OCI-LY1 (cell line): ENCODE data around the gene TBC1D4.

Experiments used
- H2AFZ ChIP-seq: fragments of 200-600 bp; sonication (generic), shearing (Covaris generic); 2 replicates; pipeline ENCODE4 v1.6.0; 2014; ENCODE audit warnings: antibody characterized with exemption, mild to moderate bottlenecking, low read length
- H3F3A ChIP-seq: fragments of 200-600 bp; sonication (generic), shearing (Covaris generic); 2 replicates; pipeline ENCODE4 v1.6.0; 2014; ENCODE audit warnings: mild to moderate bottlenecking, antibody characterized with exemption, low read length, moderate library complexity; ENCODE audit not compliant: insufficient read depth
- H3K27ac ChIP-seq: fragments of 200-600 bp; sonication (generic); 2 replicates; pipeline ENCODE4 v1.5.1; 2014; ENCODE audit warnings: low read length, mixed run types, mild to moderate bottlenecking, low read depth; ENCODE audit not compliant: poor library complexity, severe bottlenecking
- H3K27me3 ChIP-seq: fragments of 200-600 bp; sonication (generic); 2 replicates; pipeline ENCODE4 v1.6.0; 2014; ENCODE audit warnings: antibody characterized with exemption, mild to moderate bottlenecking, low read length, moderate library complexity; ENCODE audit not compliant: insufficient read depth
- H3K36me3 ChIP-seq: fragments of 200-600 bp; sonication (generic); 2 replicates; pipeline ENCODE4 v1.6.1; 2014; ENCODE audit warnings: mild to moderate bottlenecking, antibody characterized with exemption, low read length, moderate library complexity, mixed read lengths; ENCODE audit not compliant: insufficient read depth
- H3K4me1 ChIP-seq: fragments of 200-600 bp; sonication (generic); 2 replicates; pipeline ENCODE4 v1.5.1; 2014; ENCODE audit warnings: mild to moderate bottlenecking, low read length, moderate library complexity; ENCODE audit not compliant: insufficient read depth, severe bottlenecking
- H3K4me2 ChIP-seq: fragments of 200-600 bp; sonication (generic), shearing (Covaris generic); 2 replicates; pipeline ENCODE4 v1.6.1; 2014; ENCODE audit warnings: low read length
- H3K4me3 ChIP-seq: fragments of 200-600 bp; sonication (generic); 2 replicates; pipeline ENCODE4 v1.5.1; 2014; ENCODE audit warnings: low read length, low read depth, mild to moderate bottlenecking, mixed read lengths; ENCODE audit not compliant: poor library complexity, severe bottlenecking
- H3K79me2 ChIP-seq: fragments of 200-600 bp; shearing (Covaris generic); 2 replicates; pipeline ENCODE4 v1.6.1; 2016; ENCODE audit warnings: mixed run types, low read length, mixed read lengths; ENCODE audit not compliant: insufficient read depth
- H3K9ac ChIP-seq: fragments of 200-600 bp; sonication (generic), shearing (Covaris generic); 2 replicates; pipeline ENCODE4 v1.6.1; 2014; ENCODE audit warnings: mild to moderate bottlenecking, low read length, mixed read lengths
- H3K9me2 ChIP-seq: fragments of 200-600 bp; sonication (generic), shearing (Covaris generic); 2 replicates; pipeline ENCODE4 v1.6.1; 2014; ENCODE audit warnings: low read depth, mild to moderate bottlenecking, low read length, mixed read lengths
- H3K9me3 ChIP-seq: fragments of 200-600 bp; shearing (Covaris generic); 2 replicates; pipeline ENCODE4 v1.6.1; 2014; ENCODE audit warnings: low read length, mixed read lengths
- H4K20me1 ChIP-seq: fragments of 200-600 bp; sonication (generic), shearing (Covaris generic); 2 replicates; pipeline ENCODE4 v1.6.0; 2016; ENCODE audit warnings: mild to moderate bottlenecking, low read length; ENCODE audit not compliant: insufficient read depth
- CTCF ChIP-seq: fragments of 200-600 bp; sonication (generic), shearing (Covaris generic); IDR thresholded peaks from 2 replicates; pipeline ENCODE4 v1.5.1; 2017; ENCODE audit warnings: mild to moderate bottlenecking, antibody characterized with exemption, low read length, moderate library complexity, mixed read lengths
- EZH2 ChIP-seq: fragments of 200-600 bp; sonication (generic), shearing (Covaris generic); IDR thresholded peaks from 2 replicates; pipeline ENCODE4 v1.8.0; 2017; ENCODE audit warnings: borderline replicate concordance, mixed run types, mild to moderate bottlenecking, antibody characterized with exemption, low read length, moderate library complexity, mixed read lengths

The TBC1D4 gene

GRCh38 chr13:75256922-75257321 is 225.0 kb downstream of the TBC1D4 start:
- Histone ChIP-seq H3K4me2 (no peak overlapping the region), H3K9me3 (no peaks in the 10 kb centered on the region), H3K27ac (no peak overlapping the region), H3K9ac (no peak overlapping the region), H2AFZ (no peak overlapping the region), H3K79me2 (no peaks in the 10 kb centered on the region), H3F3A (no peaks in the 10 kb centered on the region), H3K9me2 (no peaks in the 10 kb centered on the region), H3K4me3 (no peak overlapping the region), H3K27me3 (no peaks in the 10 kb centered on the region), H3K4me1 (no peaks in the 10 kb centered on the region), H4K20me1 (no peaks in the 10 kb centered on the region), H3K36me3 (no peaks in the 10 kb centered on the region)
- no peak for TF ChIP-seq EZH2
- TF ChIP-seq CTCF, result no peak

GRCh38 chr13:75255653-75256052 is 226.3 kb downstream of the TBC1D4 start:
- no peak overlapping the region for H3K27ac ChIP-seq
- TF ChIP-seq EZH2, result no peak
- TF ChIP-seq CTCF, result no peak
- H3K9me2 ChIP-seq, result no peaks in the 10 kb centered on the region
- H3K79me2 ChIP-seq, result no peaks in the 10 kb centered on the region
- H3K27me3 ChIP-seq, result no peaks in the 10 kb centered on the region
- H3K9me3 ChIP-seq, result no peaks in the 10 kb centered on the region
- no peak overlapping the region for H3K4me3 ChIP-seq
- H4K20me1 ChIP-seq, result no peaks in the 10 kb centered on the region
- H3K4me1 ChIP-seq, result no peaks in the 10 kb centered on the region
- H3K4me2 ChIP-seq, result no peak overlapping the region
- no peaks in the 10 kb centered on the region for H3F3A ChIP-seq
- no peaks in the 10 kb centered on the region for H3K36me3 ChIP-seq
- H3K9ac ChIP-seq, result no peak overlapping the region
- no peak overlapping the region for H2AFZ ChIP-seq

- H3K79me2 ChIP-seq, result no peaks in the 10 kb centered on the region
- H3K9ac ChIP-seq, result no peak overlapping the region
- TF ChIP-seq EZH2 (no peak), CTCF (no peak)
- no peak overlapping the region for H3K4me2 ChIP-seq
- no peaks in the 10 kb centered on the region for H4K20me1 ChIP-seq
- no peak overlapping the region for H2AFZ ChIP-seq
- no peaks in the 10 kb centered on the region for H3K36me3 ChIP-seq
- H3K4me3 ChIP-seq, result no peak overlapping the region
- no peaks in the 10 kb centered on the region for H3F3A ChIP-seq
- H3K27ac ChIP-seq, result no peak overlapping the region
- no peaks in the 10 kb centered on the region for H3K27me3 ChIP-seq
- H3K9me3 ChIP-seq, result no peaks in the 10 kb centered on the region
- no peaks in the 10 kb centered on the region for H3K4me1 ChIP-seq
- no peaks in the 10 kb centered on the region for H3K9me2 ChIP-seq
Observed at GRCh38 chr13:75255147-75255546, 226.8 kb downstream of the TBC1D4 start.
